ENCODE measurements around the gene ETV5. TPM values are rescaled to one million over a fixed set of nuclear protein-coding genes. Genes with fewer than 3 reads are reported as not detected.

Gene ETV5
- polyA plus RNA-seq, 3 donors: 0.07 to 1.2 (median 0.88) TPM

- Mint-ChIP-seq H3K4me1 (peaks cover 9% of the 10 kb centered on the region), H3K9me3 (peaks cover 0 to 2% (median 0%) of the 10 kb centered on the region in 7 donors), H3K4me3 (peak overlapping the region; percentile 50 to 70), H3K27ac (no peak overlapping the region), H3K27me3 (ENCODE audit: low read depth in 3 of 3) (peaks cover 0 to 8% (median 2%) of the 10 kb centered on the region in 3 donors), H3K36me3 (no peaks in the 10 kb centered on the region)
- no peaks in the 10 kb centered on the region for H3K4me1 ChIP-seq (ENCODE audit: control insufficient read depth in 1 of 2, insufficient read depth in 2 of 2, low read length in 2 of 2)
- no peaks in the 10 kb centered on the region for H3K9me3 ChIP-seq (replicated peaks in 1 of 2; ENCODE audit: control insufficient read depth in 1 of 2, insufficient read depth in 1 of 2, low read length in 2 of 2)
- no peak overlapping the region for H3K27ac ChIP-seq (ENCODE audit: low read depth in 1 of 2, low read length in 2 of 2)
- H3K79me2 ChIP-seq (ENCODE audit: insufficient read depth, low read length): no peaks in the 10 kb centered on the region
- no peak overlapping the region for H3K9ac ChIP-seq (ENCODE audit: insufficient read depth, low read length, poor library complexity, severe bottlenecking)
- no peak overlapping the region for H3K4me3 ChIP-seq (replicated peaks in 1 of 3; ENCODE audit: low read depth in 2 of 3, low read length in 3 of 3)
- no peaks in the 10 kb centered on the region for H4K20me1 ChIP-seq (ENCODE audit: insufficient read depth, low read length)
- intact Hi-C loops (cut with micrococcal nuclease): no loop called here
- no peak for DNase-seq
- H3K4me2 ChIP-seq (replicated peaks; ENCODE audit: extremely low read depth, low read length, poor library complexity, severe bottlenecking): no peak overlapping the region
- no peak for TF ChIP-seq CTCF (IDR thresholded peaks at IDR 0.05)
- H3K27me3 ChIP-seq (ENCODE audit: control insufficient read depth in 2 of 2, insufficient read depth in 2 of 2, low read length in 2 of 2): no peaks in the 10 kb centered on the region
- H3K36me3 ChIP-seq (replicated peaks in 1 of 2; ENCODE audit: control insufficient read depth in 1 of 2, insufficient read depth in 2 of 2, low read length in 2 of 2): no peaks in the 10 kb centered on the region
- 95% methylated on average over 6 of the region's 9 CpGs for WGBS (ENCODE audit: insufficient coverage)
- no peak overlapping the region for H2AFZ ChIP-seq (ENCODE audit: insufficient read depth, low read depth, low read length, poor library complexity, severe bottlenecking)
Observed at GRCh38 chr3:186067360-186068242, 41.3 kb downstream of the ETV5 start.

GRCh38 chr3:186060222-186060621 lies 48.7 kb downstream of the ETV5 start:
- Histone ChIP-seq H3K4me2 (replicated peaks; ENCODE audit: extremely low read depth, low read length, poor library complexity, severe bottlenecking) (no peak overlapping the region), H2AFZ (ENCODE audit: insufficient read depth, low read depth, low read length, poor library complexity, severe bottlenecking) (no peak overlapping the region), H3K9ac (ENCODE audit: insufficient read depth, low read length, poor library complexity, severe bottlenecking) (no peak overlapping the region), H3K27me3 (ENCODE audit: control insufficient read depth in 2 of 2, insufficient read depth in 2 of 2, low read length in 2 of 2) (no peaks in the 10 kb centered on the region), H4K20me1 (ENCODE audit: insufficient read depth, low read length) (no peaks in the 10 kb centered on the region), H3K79me2 (ENCODE audit: insufficient read depth, low read length) (no peaks in the 10 kb centered on the region), H3K36me3 (replicated peaks in 1 of 2; ENCODE audit: control insufficient read depth in 1 of 2, insufficient read depth in 2 of 2, low read length in 2 of 2) (no peaks in the 10 kb centered on the region), H3K4me3 (replicated peaks in 1 of 3; ENCODE audit: low read depth in 2 of 3, low read length in 3 of 3) (no peak overlapping the region), H3K27ac (ENCODE audit: low read depth in 1 of 2, low read length in 2 of 2) (no peak overlapping the region), H3K4me1 (ENCODE audit: control insufficient read depth in 1 of 2, insufficient read depth in 2 of 2, low read length in 2 of 2) (peaks cover 0 to 7% of the 10 kb centered on the region in 2 donors), H3K9me3 (replicated peaks in 1 of 2; ENCODE audit: control insufficient read depth in 1 of 2, insufficient read depth in 1 of 2, low read length in 2 of 2) (no peaks in the 10 kb centered on the region)
- intact Hi-C loops (cut with micrococcal nuclease): no loop called here
- Mint-ChIP-seq H3K9me3 (peaks cover 0 to 2% (median 0%) of the 10 kb centered on the region in 7 donors), H3K4me1 (peaks cover 19% of the 10 kb centered on the region), H3K27me3 (ENCODE audit: low read depth in 3 of 3) (peaks cover 3 to 6% (median 5%) of the 10 kb centered on the region in 3 donors), H3K4me3 (no peak overlapping the region), H3K36me3 (no peaks in the 10 kb centered on the region), H3K27ac (no peak overlapping the region)
- no peak for DNase-seq
- no peak for TF ChIP-seq CTCF (IDR thresholded peaks at IDR 0.05)
- WGBS (ENCODE audit: insufficient coverage): no CpG with 5 or more reads among the region's 3 CpGs

Data from CD14-positive monocyte (primary cell).